Measurements from ENCODE around the gene YPEL2.
A peak's percentile ranks its signal among the peaks of the same experiment; 100 is the strongest.
"Not testable (repeated sequence)": the region's sequence is repeated elsewhere in the genome, so short reads cannot be mapped to it uniquely, and the experiment has no call there.

Gene YPEL2, protein sequence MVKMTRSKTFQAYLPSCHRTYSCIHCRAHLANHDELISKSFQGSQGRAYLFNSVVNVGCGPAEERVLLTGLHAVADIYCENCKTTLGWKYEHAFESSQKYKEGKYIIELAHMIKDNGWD

DNA sequence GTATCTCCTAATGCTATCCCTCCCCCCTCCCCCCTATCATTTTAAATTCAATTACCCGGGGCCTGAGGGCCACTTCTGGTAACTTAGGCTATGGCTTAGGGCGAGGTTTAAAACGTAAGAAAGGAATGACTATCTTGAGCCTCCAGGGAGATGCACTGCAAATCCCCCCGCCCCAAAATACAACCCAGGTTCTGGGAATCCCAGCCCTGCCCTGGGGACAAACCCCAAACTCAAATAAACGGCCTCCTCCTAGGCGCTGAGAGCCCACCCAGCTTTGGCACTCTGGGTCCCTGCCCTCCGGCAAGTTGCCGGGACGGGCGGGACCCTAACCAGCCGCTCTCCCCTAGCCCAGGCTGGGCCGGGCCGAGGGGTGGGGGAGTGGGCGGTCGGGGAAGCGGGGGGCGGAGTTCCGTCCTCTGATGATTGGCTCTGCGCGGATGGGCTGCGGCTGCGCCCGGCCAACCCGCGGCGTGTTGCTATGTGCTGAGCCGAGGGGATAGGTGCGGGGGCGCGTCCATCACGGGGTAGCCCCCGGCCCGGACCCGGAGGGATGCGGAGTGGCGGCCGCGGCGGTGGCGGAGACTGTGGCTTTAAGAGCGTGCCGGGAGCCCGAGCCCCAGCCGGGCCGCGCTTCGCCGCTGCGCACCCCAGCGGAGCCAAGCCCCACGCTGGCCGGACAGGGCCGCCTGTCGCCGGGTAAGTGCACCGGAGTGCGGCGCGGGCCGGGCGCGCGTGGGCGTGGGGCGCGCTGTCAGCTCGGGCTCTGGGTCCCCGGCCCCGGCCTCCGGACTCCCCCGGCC, at the start of gene YPEL2:
TSS of gene YPEL2 (plus strand) at position 527 of the 800 bp plus-strand sequence. CDS start 21,755 bp downstream, outside the sequence.
- H3K27ac ChIP-seq = peak within 1 kb of the TSS; percentile 78 to 96 (median 90)
- H3K4me3 ChIP-seq = peak within 1 kb of the TSS; percentile 88 to 99 (median 96)

DNA sequence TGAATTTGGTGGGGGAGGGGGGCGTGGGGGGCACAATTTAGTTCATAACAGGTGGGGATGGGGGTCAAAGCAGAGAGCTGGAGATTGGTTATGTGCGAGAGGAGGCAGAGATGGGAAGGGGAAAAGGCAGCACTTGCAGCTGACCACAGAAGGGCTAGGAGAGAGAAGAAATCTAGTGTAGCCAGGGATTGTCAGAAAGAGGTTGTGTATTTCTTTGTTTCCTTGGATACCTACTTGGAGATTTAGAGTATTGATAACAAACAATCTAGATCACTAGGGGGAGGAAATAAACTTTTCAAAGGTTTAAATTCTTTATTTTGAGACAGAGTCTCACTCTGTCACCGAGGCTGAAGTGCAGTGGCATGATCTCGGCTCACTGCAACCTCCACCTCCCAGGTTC, 47.1 kb upstream of the YPEL2 start:
- no peak overlapping the region for H3K27ac ChIP-seq
- H3K4me3 ChIP-seq = no peak overlapping the region

DNA sequence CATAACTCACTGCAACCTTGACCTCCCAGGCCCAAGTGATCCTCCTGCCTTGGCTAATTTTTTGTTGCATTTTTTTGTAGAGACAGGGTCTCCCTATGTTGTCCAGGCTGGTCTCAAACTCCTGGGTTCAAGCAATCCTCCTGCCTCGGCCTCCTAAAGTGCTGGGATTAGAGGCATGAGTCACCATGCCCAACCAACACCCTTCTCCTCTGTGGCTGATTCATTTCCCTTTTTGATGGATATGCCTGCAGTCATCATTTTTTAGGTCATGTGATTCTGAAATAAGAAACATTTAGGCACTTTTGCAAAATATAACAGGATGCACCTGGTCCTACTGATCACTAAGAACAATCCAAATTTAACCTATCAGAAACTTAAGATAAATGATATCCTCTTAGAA, 44.0 kb upstream of the YPEL2 start:
- Histone ChIP-seq H3K4me3 (no peak overlapping the region), H3K27ac (no peak overlapping the region)

DNA sequence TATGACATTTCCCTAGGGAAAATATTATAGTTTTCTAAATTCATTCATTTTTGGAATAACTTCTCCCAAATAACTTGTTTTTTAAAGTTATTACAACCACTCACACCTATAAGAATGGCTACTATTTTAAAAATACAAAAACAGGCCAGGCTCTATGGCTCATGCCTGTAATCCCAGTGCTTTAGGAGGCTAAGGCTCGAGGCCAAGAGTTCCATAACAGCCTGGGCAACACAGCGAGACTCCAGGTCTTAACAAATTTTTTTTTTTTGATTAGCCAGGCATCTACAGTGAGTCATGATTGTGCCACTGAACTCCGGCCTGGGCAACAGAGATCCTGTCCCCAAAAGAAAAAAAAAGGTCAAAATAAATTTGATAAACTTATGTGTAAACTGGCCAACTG, 43.6 kb upstream of the YPEL2 start:
- Histone ChIP-seq H3K4me3 (no peak overlapping the region), H3K27ac (no peak overlapping the region)

DNA sequence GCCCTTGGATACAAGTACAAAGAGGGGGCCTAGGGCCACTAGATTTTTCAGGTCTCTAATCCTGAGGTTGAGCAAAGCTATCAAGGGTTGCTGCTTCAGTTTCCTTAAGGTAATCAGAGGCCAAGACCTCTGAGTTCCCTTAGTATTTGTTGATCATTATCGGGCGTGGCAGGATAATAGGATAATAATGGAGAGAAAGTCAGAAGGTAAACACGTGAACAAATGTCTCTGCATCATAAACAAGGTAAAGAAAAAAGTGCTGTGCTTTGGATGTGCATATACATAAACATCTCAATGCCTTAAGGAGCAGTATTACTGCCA, 41.5 kb upstream of the YPEL2 start:
- Histone ChIP-seq H3K4me3 (no peak overlapping the region), H3K27ac (peak overlapping the region in 1 of 21 experiments; percentile 10)

DNA sequence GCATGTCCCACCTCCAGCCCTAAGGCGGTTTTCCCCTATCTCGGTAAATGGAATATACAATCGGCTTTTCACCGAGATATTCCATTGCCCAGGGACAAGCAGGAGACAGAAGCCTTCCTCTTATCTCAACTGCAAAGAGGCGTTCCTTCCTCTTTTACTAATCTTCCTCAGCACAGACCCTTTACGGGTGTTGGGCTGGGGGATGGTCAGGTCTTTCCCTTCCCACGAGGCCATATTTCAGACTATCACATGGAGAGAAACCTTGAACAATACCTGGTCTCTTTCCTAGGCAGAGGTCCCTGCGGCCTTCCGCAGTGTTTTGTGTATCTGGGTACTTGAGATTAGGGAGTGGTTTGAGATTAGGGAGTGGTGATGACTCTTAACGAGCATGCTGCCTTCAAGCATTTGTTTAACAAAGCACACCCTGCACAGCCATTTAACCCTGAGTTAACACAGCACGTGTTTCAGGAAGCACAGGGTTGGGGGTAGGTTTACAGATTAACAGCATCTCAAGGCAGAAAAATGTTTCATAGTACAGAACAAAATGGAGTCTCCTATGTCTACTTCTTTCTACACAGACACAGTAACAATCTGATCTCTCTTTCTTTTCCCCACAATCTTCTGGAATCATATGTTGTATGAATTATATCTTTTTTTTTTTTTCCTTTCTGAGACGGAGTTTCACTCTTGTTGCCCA, 41.0 kb upstream of the YPEL2 start:
- H3K27ac ChIP-seq, H3K4me3 ChIP-seq: not testable (repeated sequence)

DNA sequence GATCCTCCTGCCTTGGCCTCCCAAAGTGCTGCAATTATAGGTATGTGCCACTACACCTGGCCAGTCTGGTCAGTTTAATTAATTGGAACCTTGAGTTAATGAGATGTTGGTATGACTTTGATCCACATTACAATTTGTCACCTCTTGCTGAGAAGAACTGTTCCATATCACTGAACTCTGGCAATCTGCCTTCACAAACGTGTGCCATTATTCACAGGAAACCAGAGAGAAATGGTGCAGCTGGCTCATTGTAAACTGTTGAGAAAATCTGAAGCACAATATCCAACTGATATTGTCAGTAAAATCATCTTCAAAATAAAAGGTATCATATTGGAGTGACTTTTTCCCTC, 39.3 kb upstream of the YPEL2 start:
- H3K27ac ChIP-seq = no peak overlapping the region

DNA sequence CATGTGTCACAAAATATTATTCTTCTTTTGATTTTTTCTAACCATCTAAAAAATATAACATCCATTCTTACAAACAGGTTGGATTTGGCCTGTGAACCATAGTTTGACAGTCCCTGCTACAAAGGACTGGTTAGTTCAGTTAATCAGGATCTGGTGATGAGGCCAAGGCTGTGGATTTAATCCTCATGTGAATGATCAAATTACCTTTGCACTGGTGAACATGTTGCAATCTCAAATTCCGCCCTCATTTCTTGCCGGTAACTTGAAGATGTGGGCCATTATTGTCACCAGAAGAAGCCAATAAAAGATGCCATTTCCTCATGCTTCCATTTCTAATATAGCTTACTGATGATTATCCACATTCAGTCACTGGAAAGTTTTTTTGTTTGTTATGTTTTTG, 35.3 kb upstream of the YPEL2 start:
- H3K27ac ChIP-seq = peak overlapping the region in 2 of 21 experiments; percentile 4 to 27
- H3K4me3 ChIP-seq = no peak overlapping the region

More for the DNA sequence above, 39.3 kb upstream of the YPEL2 start:
- no peak overlapping the region for H3K4me3 ChIP-seq

DNA sequence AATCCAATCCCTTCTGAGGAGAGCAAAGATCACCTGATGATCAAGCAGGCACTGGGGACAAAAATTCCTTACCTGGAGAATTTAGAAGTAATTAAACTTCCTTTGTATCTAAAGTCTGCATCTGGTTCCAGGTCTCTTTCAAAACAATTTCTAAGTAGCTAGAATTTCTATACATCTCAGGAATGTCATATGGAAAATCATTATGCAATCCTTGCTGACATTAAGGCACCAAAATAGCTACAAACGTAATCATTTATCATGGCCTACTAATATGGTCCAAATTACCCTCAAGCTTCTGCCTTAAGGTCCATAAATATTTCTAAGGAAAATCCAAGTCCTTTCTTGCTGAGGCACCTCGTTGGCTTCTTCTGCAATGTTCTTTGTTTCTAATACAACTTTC, 32.9 kb upstream of the YPEL2 start:
- Histone ChIP-seq H3K4me3 (no peak overlapping the region), H3K27ac (no peak overlapping the region)

DNA sequence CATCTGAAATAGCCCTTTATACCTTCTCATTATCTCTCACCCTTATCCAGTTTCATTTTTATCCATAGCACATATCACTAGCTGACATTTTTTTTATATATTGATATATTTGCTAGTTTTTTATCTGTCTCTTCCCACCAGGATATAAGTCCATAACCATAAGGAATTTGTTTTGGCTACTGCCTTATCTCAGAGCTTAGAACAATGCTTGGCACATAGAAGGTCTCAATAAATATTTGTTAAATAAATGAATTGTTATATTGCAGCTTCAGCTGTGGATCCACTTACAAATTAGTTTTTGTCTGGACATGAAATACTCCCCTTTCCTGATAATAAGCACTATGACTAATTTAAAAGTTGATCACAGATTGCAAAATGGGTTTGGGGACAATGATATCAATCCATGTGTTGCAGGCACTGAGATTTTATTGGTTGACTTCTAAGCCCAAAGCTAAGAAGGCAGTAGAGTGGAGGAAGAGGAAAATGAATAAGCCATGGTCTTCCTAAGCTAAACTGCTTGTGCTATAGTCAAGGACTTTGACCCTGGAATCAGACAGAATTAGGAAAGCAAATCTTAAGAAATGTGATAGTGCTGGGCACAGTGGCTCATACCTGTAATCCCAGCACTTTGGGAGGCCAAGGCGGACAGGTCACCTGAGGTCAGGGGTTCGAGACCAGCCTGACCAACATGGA, 31.9 kb upstream of the YPEL2 start:
- H3K4me3 ChIP-seq = no peak overlapping the region
- H3K27ac ChIP-seq = no peak overlapping the region

DNA sequence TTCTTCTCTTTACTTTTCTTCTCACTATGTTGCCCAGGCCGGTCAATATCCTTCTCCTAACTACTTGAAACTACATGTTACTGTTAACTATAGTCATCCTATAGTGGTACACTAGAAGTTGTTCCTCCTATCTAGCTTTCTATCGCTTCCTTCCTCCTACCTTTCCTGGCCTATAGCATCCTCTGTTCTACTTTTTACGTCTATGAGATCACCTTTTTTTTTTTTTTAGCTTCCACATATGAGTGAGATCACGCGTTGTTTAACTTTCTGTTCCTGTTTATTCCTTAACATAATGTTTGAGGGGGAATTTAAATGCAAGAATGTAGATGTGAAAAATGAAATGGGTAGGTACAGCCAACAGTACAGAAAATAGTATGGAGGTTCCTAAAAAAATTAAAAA, 30.5 kb upstream of the YPEL2 start:
- Histone ChIP-seq H3K4me3 (no peak overlapping the region), H3K27ac (no peak overlapping the region)

DNA sequence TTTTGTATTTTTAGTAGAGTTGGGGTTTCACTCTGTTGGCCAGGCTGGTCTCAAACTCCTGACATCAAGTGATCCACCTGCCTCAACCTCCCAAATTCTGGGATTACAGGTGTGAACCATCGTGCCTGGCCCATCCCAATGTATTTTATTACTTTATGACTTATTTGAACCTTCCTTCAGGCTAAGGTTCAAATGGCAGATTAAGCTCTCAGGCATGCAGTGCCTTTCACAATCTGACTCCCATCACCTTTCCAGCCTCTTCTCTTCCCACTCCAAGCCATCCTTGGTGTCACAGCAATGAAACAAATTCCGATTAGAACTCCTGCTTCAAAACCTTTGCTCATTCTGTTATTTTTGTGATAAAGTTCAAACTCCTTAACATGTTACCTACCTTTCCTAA, 26.6 kb upstream of the YPEL2 start:
- Histone ChIP-seq H3K27ac (no peak overlapping the region), H3K4me3 (no peak overlapping the region)

DNA sequence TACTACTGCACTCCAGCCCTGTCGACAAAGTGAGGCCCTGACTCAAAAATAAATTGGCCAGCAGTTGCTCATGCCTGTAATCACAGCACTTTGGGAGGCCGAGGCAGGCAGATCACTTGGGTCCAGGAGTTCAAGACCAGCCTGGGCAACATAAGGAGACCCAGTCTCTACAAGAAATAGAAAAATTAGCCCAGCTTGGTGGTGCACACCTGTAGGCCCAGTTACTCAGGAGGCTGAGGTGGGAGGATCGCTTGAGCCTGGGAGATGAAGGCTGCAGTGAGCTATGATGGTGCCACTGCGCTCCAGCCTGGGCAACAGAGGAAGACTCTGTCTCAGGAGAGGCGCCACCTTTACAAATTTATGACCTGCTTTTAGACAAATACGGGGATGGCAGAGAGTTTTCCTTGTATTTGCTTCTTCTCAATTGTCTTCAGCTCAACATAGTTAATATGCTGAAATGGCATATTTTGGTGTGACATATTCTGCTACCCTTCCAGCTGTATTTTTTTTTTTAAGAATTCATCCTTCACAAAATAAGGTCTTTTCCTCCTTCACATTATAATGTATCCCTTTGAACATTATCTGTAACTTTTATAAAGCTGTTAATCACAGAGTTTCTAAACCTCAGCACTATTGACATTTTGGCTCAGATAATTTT, 21.1 kb upstream of the YPEL2 start:
- Histone ChIP-seq H3K4me3 (no peak overlapping the region), H3K27ac (no peak overlapping the region)

DNA sequence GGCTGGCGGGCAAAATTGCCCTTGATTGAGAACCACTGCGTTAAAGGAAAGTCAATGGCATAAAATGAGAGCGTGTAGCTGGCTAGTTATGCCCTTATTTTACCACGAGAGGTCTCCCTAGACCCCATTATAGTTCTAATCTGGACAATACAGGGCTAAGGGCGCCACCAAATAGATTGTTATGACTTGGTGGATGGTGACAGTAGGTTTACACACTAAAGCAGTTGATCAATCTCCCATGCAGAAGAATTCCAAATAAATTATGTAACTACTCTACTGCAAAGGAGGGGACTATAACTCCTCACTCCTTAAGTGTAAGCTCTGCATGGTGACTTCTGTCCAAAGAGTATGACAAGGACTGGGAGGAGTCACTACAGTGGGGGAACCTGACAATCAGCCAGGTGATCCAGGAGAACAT, 20.4 kb upstream of the YPEL2 start:
- Histone ChIP-seq H3K4me3 (no peak overlapping the region), H3K27ac (no peak overlapping the region)

DNA sequence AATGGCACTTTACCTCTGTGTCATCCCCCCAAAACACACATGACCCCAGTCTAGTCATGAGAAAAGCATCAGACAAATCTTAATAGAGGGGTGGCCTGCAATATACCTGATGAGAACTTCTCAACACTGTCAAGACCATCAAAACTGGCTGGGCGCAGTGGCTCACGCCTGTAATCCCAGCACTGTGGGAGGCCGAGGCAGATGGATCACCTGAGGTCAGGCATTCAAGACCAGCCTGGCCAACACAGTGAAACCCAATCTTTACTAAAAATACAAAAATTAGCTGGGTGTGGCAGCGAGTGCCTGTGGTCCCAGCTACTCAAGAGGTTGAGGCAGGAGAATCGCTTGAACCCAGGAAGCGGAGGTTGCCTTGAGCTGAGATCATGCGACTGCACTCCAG, 19.9 kb upstream of the YPEL2 start:
- not testable (repeated sequence) for H3K4me3 ChIP-seq, H3K27ac ChIP-seq

DNA sequence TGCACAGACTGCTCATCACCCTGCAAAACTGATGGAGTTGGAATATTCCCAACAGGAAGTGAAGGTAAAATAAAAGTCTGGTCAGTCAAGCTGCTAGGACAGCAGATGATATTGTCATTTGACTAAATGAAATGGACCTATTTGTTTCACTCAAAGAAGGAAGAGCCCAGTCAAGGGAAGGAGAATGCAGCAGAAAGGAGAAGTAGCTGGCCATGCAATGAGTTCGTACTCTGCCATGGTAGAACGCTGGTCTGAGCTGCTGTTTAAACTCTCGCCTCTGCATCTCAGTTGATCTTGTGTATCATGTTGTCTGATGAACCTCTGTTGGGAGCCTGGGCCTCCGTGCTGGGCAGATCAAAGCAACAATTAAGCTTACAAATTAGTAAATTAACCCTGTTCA, 15.6 kb upstream of the YPEL2 start:
- no peak overlapping the region for H3K27ac ChIP-seq
- no peak overlapping the region for H3K4me3 ChIP-seq

DNA sequence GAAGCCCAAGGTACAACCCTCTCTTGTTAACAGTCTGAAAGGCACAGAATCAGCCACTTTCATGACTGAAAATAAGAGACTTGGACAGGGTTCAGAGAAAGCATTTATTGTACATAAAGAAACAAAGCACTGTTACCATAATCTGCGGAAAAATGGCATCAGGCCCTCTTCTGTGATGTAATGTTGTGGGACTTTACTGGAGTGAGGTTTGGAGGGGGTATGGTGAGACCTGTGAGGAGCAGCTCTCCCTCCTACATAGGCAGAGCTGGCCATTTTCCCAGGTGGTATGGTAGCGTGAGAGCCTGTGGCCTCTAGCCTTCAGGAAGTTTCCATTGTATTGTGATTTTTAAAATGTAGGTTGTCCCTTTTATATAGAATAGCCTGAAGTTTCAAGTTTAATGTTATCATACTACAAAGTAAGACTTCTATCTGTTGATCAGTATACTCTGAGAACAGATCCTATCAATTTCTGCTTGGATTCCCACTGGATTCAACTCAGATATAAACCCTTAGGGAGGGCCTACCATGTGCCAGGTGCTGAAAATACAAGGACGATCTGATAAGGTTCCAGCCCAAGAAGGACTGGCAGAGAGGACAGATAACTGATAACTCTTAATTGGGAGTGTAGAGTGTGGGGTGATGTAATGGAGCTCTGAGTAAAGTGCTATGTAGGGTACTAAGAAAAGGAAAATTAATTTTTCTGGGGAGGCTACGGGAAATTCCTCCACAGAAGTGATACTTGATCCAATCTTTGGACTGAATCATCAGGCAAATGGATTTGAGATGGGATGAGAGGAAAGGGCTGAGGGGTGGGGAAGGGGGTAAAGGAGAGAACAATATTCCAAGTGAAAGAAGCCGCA, 4.1 kb upstream of the YPEL2 start:
- H3K4me3 ChIP-seq = no peak overlapping the region
- H3K27ac ChIP-seq = peak overlapping the region in 2 of 21 experiments; percentile 25 to 39

DNA sequence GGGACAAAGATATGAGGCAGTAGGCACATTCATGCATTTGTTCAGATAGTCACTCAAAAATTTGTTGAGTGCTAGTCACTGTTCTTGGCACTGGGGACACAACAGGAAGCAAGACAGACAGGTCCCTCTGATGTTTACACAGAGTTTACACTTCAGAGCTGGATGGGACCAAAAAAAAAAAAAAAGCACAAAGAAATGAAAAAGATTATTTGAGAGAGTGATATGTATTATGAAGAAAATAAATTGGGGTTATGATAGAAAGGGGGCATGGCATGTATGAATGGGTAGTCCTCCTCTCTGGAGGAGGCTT, 3.5 kb upstream of the YPEL2 start:
- H3K27ac ChIP-seq = peak overlapping the region in 2 of 21 experiments; percentile 91 to 94

DNA sequence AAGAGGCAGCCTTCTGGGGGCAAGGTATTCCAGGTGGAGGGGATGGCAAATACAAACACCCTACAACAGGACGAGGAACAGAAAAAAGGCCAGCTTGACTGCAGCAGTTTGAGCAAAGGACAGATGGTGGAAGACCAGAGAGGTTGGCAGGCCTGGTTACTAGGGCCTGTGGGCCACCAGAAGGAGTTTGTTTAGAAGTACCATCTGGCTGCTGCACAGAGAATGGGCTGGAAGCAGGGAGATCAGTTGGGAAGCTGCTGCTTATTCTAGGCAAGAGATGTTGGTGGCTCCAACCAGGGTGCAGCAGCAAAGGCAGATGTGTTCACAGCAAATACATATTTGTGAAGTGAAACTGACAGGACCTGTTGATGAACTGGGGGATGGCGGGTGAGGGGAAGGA, 2.9 kb upstream of the YPEL2 start:
- Histone ChIP-seq H3K27ac (peak overlapping the region in 6 of 21 experiments; percentile 87 to 96 (median 93)), H3K4me3 (no peak overlapping the region)

More for the DNA sequence above, 3.5 kb upstream of the YPEL2 start:
- H3K4me3 ChIP-seq = no peak overlapping the region
